GM23338 (cell line): ENCODE data around the gene FRMD3. TPM values are rescaled to one million over a fixed set of nuclear protein-coding genes. Genes with fewer than 3 reads are reported as not detected.
A peak's percentile ranks its signal among the peaks of the same experiment; 100 is the strongest.

Experiments
- ATAC-seq: fragments of 200-7000 bp; cut with Tn5 transposase; 3 replicates; pipeline ENCODE4 v1.9.1; 2020
- DNase-seq: peaks from one replicate; pipeline ENCODE4 v3.0.0-alpha.2; 2015; ENCODE audit warnings: low spot score
- H2AFZ ChIP-seq: fragments of 200-600 bp; sonication (generic); 2 replicates; pipeline ENCODE4 v1.8.0; 2016; ENCODE audit warnings: antibody characterized with exemption, mild to moderate bottlenecking, moderate library complexity
- H3F3A ChIP-seq: fragments of 200-600 bp; sonication (generic); replicated peaks from 2 replicates; pipeline ENCODE4 v1.8.0; 2017; ENCODE audit warnings: antibody characterized with exemption, mixed run types, low read depth
- H3K27ac ChIP-seq: fragments of 200-600 bp; sonication (generic); 2 replicates; pipeline ENCODE4 v1.6.1; 2016; ENCODE audit warnings: low read depth
- H3K27me3 ChIP-seq: fragments of 200-600 bp; sonication (generic); 2 replicates; pipeline ENCODE4 v1.8.0; 2016; ENCODE audit warnings: mild to moderate bottlenecking, mixed run types, moderate library complexity; ENCODE audit not compliant: insufficient read depth
- H3K36me3 ChIP-seq: fragments of 200-600 bp; sonication (generic); 2 replicates; pipeline ENCODE4 v1.8.0; 2016; ENCODE audit warnings: mild to moderate bottlenecking; ENCODE audit not compliant: insufficient read depth
- H3K4me1 ChIP-seq: fragments of 200-600 bp; sonication (generic); 2 replicates; pipeline ENCODE4 v1.8.0; 2016; ENCODE audit warnings: mild to moderate bottlenecking, moderate library complexity; ENCODE audit not compliant: insufficient read depth
- H3K4me2 ChIP-seq: fragments of 200-600 bp; sonication (generic); 2 replicates; pipeline ENCODE4 v1.7.1; 2017; ENCODE audit warnings: mixed run types
- H3K4me3 ChIP-seq: fragments of 200-600 bp; sonication (generic); 2 replicates; pipeline ENCODE4 v1.6.1; 2016; ENCODE audit warnings: mixed run types
- H3K79me2 ChIP-seq: fragments of 200-600 bp; sonication (generic); replicated peaks from 2 replicates; pipeline ENCODE4 v1.8.0; 2017; ENCODE audit warnings: mild to moderate bottlenecking; ENCODE audit not compliant: insufficient read depth
- H3K9me2 ChIP-seq: fragments of 200-600 bp; sonication (generic); 2 replicates; pipeline ENCODE4 v1.8.0; 2017; ENCODE audit not compliant: insufficient read depth
- H4K20me1 ChIP-seq: fragments of 200-600 bp; sonication (generic); replicated peaks from 2 replicates; pipeline ENCODE4 v1.8.0; 2017; ENCODE audit warnings: mild to moderate bottlenecking; ENCODE audit not compliant: insufficient read depth
- H3K27ac Mint-ChIP-seq: 2 replicates; pipeline ENCODE4 v1.8.0; 2020; ENCODE audit warnings: inconsistent platforms, mild to moderate bottlenecking, moderate library complexity, mixed read lengths
- H3K27me3 Mint-ChIP-seq: 3 replicates; pipeline ENCODE4 v1.8.0; 2022; ENCODE audit warnings: low read depth, mild to moderate bottlenecking, moderate library complexity, mixed read lengths, inconsistent platforms; ENCODE audit not compliant: insufficient read depth, poor library complexity
- H3K36me3 Mint-ChIP-seq: 3 replicates; pipeline ENCODE4 v1.8.0; 2021; ENCODE audit warnings: low read depth, mild to moderate bottlenecking, inconsistent platforms, moderate library complexity, mixed read lengths
- H3K4me1 Mint-ChIP-seq: 3 replicates; pipeline ENCODE4 v1.8.0; 2020; ENCODE audit warnings: mild to moderate bottlenecking, inconsistent platforms, mixed read lengths
- H3K4me3 Mint-ChIP-seq: 3 replicates; pipeline ENCODE4 v1.8.0; 2021; ENCODE audit warnings: moderate library complexity, mild to moderate bottlenecking, inconsistent platforms, mixed read lengths
- H3K9me3 Mint-ChIP-seq: 3 replicates; pipeline ENCODE4 v1.8.0; 2020; ENCODE audit warnings: moderate library complexity, mild to moderate bottlenecking, inconsistent platforms, mixed read lengths
- CREB1 ChIP-seq: fragments of 250-450 bp; sonication (Bioruptor Pico); IDR thresholded peaks from 2 replicates; pipeline ENCODE4 v1.5.0; 2020; ENCODE audit warnings: low read depth, mild to moderate bottlenecking, moderate library complexity
- EZH2 ChIP-seq: fragments of 200-600 bp; sonication (generic); IDR thresholded peaks from one replicate; pipeline ENCODE4 v1.8.0; 2017; ENCODE audit warnings: antibody characterized with exemption, mild to moderate bottlenecking, low read depth; ENCODE audit not compliant: unreplicated experiment
- EZH2phosphoT487 ChIP-seq: fragments of 200-600 bp; sonication (generic); IDR thresholded peaks from one replicate; pipeline ENCODE4 v1.8.1; 2018; ENCODE audit warnings: antibody characterized with exemption; ENCODE audit not compliant: unreplicated experiment
- JUNB ChIP-seq: IDR thresholded peaks from one replicate; pipeline ENCODE4 v1.6.1; 2016; ENCODE audit warnings: antibody characterized with exemption; ENCODE audit not compliant: unreplicated experiment
- NANOG ChIP-seq: IDR thresholded peaks from 2 replicates; pipeline ENCODE4 v1.6.1; 2016; ENCODE audit warnings: antibody characterized with exemption, borderline replicate concordance
- POLR2AphosphoS5 ChIP-seq: IDR thresholded peaks from 2 replicates; pipeline ENCODE4 v1.6.1; 2016; ENCODE audit warnings: antibody characterized with exemption, low read depth
- STAT1 ChIP-seq: IDR thresholded peaks from one replicate; pipeline ENCODE4 v1.6.1; 2016; ENCODE audit warnings: antibody characterized with exemption; ENCODE audit not compliant: unreplicated experiment
- ZNF114 ChIP-seq: fragments of 250-450 bp; sonication (Bioruptor Pico); IDR thresholded peaks from 2 replicates; pipeline ENCODE4 v1.5.0; 2020; ENCODE audit warnings: mild to moderate bottlenecking, moderate library complexity
- polyA plus RNA-seq: library from polyadenylated mRNA; unstranded; fragments of >200 nt; fragmentation: Nextera tagmentation; extraction: Ambion mirVana; gene quantifications from 2 replicates; pipeline ENCODE4 v1.2.1, GENCODE V29; 2016
- total RNA-seq: library from RNA; depleted of rRNA; stranded (reverse); fragments of >200 nt; shearing (Covaris generic); gene quantifications from 2 replicates; pipeline ENCODE4 v1.2.3, GENCODE V29; 2014
- TF ChIP-seq, protein P1 (sequence below): fragments of 250-450 bp; sonication (Bioruptor Pico); IDR thresholded peaks from 2 replicates; pipeline ENCODE4 v1.5.0; 2020; ENCODE audit warnings: mild to moderate bottlenecking, moderate library complexity
- TF ChIP-seq, protein P2 (sequence below): IDR thresholded peaks from 2 replicates; pipeline ENCODE4 v1.6.1; 2016; ENCODE audit warnings: antibody characterized with exemption
- TF ChIP-seq, protein P3 (sequence below), 2 experiments: fragments of 200-600 bp in 1 of 2; sonication (generic) in 1 of 2; conservative IDR thresholded peaks; 2 replicates each; pipeline versions ENCODE4 v1.5.1 to v1.6.1; 2016 to 2017; ENCODE audit warnings: antibody characterized with exemption in 2 of 2, low read depth in 2 of 2, mild to moderate bottlenecking in 2 of 2, moderate library complexity in 1 of 2

The FRMD3 gene
- total and polyA plus RNA-seq, 2 experiments from 2014 or later: 0.47 to 1.2 TPM

DNA sequence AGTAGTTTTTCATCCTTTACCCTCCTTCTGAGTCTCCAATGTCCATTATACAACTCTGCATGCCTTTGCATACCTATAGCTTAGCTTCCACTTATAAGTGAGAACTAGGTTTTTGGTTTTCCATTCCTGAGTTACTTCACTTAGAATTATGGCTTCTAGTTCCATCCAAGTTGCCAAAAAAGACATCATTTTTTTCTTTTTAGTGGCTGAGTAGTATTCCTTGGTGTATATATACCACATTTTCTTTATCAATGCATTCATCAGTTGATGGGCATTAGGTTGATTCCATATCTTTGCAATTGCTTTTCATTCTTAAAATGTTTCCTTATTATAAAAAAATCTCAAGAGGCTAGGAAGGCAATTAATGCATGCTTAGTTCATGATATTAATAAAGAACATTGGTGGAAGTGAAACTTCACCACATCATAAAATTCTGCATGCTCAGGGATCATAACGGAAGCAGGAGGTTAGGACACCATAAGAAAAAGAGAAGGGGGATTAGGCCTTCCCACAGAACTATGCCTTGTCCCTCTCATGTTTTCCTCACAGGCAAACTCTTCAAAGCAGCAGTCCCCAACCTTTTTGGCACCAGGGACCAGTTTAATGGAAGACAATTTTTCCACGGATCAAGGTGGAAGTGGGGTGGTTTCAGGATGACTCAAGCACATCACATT, 105.2 kb downstream of the FRMD3 start:
- H3K4me2 ChIP-seq: no peak overlapping the region
- Mint-ChIP-seq H3K9me3 (peaks cover 13% of the 10 kb centered on the region), H3K27me3 (peaks cover 4% of the 10 kb centered on the region), H3K27ac (no peak overlapping the region), H3K4me3 (no peak overlapping the region), H3K36me3 (peaks cover 12% of the 10 kb centered on the region; the same call in 2 of the 3 replicates), H3K4me1 (peaks cover 9% of the 10 kb centered on the region)
- H3K4me1 ChIP-seq: peaks cover 7% of the 10 kb centered on the region; the same call in 1 of the 2 replicates
- no peaks in the 10 kb centered on the region for H4K20me1 ChIP-seq
- H3K9me2 ChIP-seq: no peaks in the 10 kb centered on the region; the same call in 1 of the 2 replicates
- TF ChIP-seq EZH2: no peak
- TF ChIP-seq JUNB: no peak
- no peak for TF ChIP-seq STAT1
- no peak for TF ChIP-seq EZH2phosphoT487
- TF ChIP-seq, protein P1, sequence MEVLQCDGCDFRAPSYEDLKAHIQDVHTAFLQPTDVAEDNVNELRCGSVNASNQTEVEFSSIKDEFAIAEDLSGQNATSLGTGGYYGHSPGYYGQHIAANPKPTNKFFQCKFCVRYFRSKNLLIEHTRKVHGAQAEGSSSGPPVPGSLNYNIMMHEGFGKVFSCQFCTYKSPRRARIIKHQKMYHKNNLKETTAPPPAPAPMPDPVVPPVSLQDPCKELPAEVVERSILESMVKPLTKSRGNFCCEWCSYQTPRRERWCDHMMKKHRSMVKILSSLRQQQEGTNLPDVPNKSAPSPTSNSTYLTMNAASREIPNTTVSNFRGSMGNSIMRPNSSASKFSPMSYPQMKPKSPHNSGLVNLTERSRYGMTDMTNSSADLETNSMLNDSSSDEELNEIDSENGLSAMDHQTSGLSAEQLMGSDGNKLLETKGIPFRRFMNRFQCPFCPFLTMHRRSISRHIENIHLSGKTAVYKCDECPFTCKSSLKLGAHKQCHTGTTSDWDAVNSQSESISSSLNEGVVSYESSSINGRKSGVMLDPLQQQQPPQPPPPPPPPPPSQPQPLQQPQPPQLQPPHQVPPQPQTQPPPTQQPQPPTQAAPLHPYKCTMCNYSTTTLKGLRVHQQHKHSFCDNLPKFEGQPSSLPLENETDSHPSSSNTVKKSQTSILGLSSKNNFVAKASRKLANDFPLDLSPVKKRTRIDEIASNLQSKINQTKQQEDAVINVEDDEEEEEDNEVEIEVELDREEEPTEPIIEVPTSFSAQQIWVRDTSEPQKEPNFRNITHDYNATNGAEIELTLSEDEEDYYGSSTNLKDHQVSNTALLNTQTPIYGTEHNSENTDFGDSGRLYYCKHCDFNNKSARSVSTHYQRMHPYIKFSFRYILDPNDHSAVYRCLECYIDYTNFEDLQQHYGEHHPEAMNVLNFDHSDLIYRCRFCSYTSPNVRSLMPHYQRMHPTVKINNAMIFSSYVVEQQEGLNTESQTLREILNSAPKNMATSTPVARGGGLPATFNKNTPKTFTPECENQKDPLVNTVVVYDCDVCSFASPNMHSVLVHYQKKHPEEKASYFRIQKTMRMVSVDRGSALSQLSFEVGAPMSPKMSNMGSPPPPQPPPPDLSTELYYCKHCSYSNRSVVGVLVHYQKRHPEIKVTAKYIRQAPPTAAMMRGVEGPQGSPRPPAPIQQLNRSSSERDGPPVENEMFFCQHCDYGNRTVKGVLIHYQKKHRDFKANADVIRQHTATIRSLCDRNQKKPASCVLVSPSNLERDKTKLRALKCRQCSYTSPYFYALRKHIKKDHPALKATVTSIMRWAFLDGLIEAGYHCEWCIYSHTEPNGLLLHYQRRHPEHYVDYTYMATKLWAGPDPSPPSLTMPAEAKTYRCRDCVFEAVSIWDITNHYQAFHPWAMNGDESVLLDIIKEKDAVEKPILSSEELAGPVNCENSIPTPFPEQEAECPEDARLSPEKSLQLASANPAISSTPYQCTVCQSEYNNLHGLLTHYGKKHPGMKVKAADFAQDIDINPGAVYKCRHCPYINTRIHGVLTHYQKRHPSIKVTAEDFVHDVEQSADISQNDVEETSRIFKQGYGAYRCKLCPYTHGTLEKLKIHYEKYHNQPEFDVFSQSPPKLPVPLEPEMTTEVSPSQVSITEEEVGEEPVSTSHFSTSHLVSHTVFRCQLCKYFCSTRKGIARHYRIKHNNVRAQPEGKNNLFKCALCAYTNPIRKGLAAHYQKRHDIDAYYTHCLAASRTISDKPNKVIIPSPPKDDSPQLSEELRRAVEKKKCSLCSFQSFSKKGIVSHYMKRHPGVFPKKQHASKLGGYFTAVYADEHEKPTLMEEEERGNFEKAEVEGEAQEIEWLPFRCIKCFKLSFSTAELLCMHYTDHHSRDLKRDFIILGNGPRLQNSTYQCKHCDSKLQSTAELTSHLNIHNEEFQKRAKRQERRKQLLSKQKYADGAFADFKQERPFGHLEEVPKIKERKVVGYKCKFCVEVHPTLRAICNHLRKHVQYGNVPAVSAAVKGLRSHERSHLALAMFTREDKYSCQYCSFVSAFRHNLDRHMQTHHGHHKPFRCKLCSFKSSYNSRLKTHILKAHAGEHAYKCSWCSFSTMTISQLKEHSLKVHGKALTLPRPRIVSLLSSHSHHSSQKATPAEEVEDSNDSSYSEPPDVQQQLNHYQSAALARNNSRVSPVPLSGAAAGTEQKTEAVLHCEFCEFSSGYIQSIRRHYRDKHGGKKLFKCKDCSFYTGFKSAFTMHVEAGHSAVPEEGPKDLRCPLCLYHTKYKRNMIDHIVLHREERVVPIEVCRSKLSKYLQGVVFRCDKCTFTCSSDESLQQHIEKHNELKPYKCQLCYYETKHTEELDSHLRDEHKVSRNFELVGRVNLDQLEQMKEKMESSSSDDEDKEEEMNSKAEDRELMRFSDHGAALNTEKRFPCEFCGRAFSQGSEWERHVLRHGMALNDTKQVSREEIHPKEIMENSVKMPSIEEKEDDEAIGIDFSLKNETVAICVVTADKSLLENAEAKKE (CRISPR knock-in tag): no peak
- TF ChIP-seq POLR2AphosphoS5: no peak
- no peak for TF ChIP-seq CREB1
- TF ChIP-seq NANOG: no peak
- TF ChIP-seq, protein P2, sequence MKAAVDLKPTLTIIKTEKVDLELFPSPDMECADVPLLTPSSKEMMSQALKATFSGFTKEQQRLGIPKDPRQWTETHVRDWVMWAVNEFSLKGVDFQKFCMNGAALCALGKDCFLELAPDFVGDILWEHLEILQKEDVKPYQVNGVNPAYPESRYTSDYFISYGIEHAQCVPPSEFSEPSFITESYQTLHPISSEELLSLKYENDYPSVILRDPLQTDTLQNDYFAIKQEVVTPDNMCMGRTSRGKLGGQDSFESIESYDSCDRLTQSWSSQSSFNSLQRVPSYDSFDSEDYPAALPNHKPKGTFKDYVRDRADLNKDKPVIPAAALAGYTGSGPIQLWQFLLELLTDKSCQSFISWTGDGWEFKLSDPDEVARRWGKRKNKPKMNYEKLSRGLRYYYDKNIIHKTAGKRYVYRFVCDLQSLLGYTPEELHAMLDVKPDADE: no peak
- TF ChIP-seq, protein P3, sequence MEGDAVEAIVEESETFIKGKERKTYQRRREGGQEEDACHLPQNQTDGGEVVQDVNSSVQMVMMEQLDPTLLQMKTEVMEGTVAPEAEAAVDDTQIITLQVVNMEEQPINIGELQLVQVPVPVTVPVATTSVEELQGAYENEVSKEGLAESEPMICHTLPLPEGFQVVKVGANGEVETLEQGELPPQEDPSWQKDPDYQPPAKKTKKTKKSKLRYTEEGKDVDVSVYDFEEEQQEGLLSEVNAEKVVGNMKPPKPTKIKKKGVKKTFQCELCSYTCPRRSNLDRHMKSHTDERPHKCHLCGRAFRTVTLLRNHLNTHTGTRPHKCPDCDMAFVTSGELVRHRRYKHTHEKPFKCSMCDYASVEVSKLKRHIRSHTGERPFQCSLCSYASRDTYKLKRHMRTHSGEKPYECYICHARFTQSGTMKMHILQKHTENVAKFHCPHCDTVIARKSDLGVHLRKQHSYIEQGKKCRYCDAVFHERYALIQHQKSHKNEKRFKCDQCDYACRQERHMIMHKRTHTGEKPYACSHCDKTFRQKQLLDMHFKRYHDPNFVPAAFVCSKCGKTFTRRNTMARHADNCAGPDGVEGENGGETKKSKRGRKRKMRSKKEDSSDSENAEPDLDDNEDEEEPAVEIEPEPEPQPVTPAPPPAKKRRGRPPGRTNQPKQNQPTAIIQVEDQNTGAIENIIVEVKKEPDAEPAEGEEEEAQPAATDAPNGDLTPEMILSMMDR (conservative IDR thresholded peaks at IDR 0.05; ENCODE audit: low read depth in 2 of 2): no peak
- TF ChIP-seq ZNF114 (CRISPR knock-in tag): no peak
- H2AFZ ChIP-seq: no peak overlapping the region
- no peaks in the 10 kb centered on the region for H3K27me3 ChIP-seq
- H3K27ac ChIP-seq: peak overlapping the region; percentile 52
- H3K79me2 ChIP-seq: no peaks in the 10 kb centered on the region
- no peak for DNase-seq
- ATAC-seq: no peak
- no peaks in the 10 kb centered on the region for H3K36me3 ChIP-seq
- no peaks in the 10 kb centered on the region for H3F3A ChIP-seq
- H3K4me3 ChIP-seq: no peak overlapping the region
